AG04449 (cell line): ENCODE measurements around the gene DGKD.

ENCODE experiments used
- CTCF ChIA-PET: fragments of 350-600 bp; formaldehyde crosslinking; extraction: SDS; loops from one replicate; lab custom pipeline; 2021; ENCODE audit warnings: antibody characterized with exemption; lab: Yijun Ruan, JAX
- POLR2A ChIA-PET: fragments of 400-600, 350-600 bp; formaldehyde crosslinking; extraction: SDS; loops from one replicate; lab custom pipeline; 2020; ENCODE audit warnings: antibody characterized with exemption, inconsistent platforms; lab: Yijun Ruan, JAX
- DNase-seq: peaks from one replicate; pipeline ENCODE4 v3.0.0-alpha.2; 2010; ENCODE audit warnings: low read depth, low spot score
- H3K4me3 ChIP-seq: 2 replicates; pipeline ENCODE4 v1.5.1; 2011; ENCODE audit warnings: low read depth, mild to moderate bottlenecking, control low read depth, low read length
- TF ChIP-seq, protein P1 (sequence below): IDR thresholded peaks from one replicate; pipeline ENCODE4 v1.5.1; 2011; ENCODE audit warnings: mild to moderate bottlenecking, moderate library complexity, low read length, control low read depth, inconsistent platforms; ENCODE audit not compliant: insufficient read depth; ENCODE audit errors: missing control alignments

The DGKD gene

DNA sequence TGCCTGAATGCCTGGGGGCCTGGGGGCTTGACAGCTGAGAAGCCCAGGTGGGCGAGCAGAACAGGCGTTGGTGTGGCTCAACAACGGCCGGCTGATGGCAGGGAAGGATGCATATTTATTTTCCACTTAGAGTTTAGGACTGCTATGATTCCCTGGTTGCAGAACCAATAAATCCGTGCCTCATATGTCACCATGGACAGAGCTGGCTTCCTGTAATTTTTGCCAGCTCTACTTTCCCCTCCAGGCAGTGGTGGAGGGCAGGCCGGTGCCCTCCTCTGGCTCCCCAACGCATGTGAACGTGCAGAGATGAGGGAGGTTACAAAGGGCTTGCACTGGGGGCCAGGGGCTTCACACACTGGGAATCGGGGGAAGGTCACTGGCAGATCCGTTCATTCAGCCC, 28.5 kb upstream of the DGKD start:
- no peak for DNase-seq
- ChIA-PET CTCF (no interaction called here), POLR2A (interaction anchor here (0.7 kb wide), 1 partner anchor 13 kb away, joined by 3 read pairs; no protein-coding TSS in a partner anchor)
- no peak overlapping the region for H3K4me3 ChIP-seq
- TF ChIP-seq, protein P1, sequence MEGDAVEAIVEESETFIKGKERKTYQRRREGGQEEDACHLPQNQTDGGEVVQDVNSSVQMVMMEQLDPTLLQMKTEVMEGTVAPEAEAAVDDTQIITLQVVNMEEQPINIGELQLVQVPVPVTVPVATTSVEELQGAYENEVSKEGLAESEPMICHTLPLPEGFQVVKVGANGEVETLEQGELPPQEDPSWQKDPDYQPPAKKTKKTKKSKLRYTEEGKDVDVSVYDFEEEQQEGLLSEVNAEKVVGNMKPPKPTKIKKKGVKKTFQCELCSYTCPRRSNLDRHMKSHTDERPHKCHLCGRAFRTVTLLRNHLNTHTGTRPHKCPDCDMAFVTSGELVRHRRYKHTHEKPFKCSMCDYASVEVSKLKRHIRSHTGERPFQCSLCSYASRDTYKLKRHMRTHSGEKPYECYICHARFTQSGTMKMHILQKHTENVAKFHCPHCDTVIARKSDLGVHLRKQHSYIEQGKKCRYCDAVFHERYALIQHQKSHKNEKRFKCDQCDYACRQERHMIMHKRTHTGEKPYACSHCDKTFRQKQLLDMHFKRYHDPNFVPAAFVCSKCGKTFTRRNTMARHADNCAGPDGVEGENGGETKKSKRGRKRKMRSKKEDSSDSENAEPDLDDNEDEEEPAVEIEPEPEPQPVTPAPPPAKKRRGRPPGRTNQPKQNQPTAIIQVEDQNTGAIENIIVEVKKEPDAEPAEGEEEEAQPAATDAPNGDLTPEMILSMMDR = no peak

DNA sequence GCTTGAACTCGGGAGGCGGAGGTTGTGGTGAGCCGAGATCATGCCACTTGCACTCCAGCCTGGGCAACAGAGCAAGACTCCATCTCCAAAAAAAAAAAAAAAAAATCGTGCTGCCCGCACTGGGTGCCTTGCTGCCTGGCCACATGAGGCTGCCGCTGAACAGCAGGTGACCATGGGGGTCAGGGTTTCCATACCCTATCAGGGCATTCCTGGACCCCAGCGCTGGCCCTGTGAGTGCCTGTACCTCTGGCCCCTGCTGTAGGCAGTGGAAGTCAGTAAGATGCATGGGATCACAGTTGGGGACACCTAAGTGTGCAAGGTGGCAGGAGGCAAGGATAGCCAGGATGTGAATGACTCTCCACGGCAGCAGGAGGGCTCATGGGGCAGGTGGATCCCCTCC, 27.8 kb upstream of the DGKD start:
- no peak for DNase-seq
- CTCF ChIA-PET = no interaction called here

DNA sequence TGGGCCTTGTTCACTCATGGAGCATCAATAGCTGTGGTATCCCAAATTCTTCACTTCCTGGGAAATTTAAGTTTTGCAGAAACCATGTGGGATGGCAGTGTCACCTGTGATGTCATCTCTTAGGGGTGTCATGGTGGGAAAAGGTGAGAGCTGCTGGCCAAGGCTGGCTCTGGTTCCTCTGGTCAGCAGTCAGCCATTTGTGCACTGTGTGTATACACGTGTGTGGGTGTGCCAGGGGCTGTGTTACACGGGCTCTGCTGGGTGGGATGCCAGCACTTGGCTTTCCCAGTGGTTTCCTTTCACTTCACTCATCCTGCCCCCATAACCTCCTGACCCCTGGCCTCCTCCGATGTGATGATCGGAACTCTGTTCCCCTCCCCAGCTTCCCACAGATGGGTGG, 25.4 kb upstream of the DGKD start:
- no peak overlapping the region for H3K4me3 ChIP-seq
- TF ChIP-seq, protein P1 = no peak
- no peak for DNase-seq
- ChIA-PET POLR2A (no interaction called here), CTCF (no interaction called here)

More for the DNA sequence above, 27.8 kb upstream of the DGKD start:
- no peak overlapping the region for H3K4me3 ChIP-seq
- POLR2A ChIA-PET = interaction anchor here (0.7 kb wide), 1 partner anchor 14 kb away, joined by 3 read pairs; no protein-coding TSS in a partner anchor
- TF ChIP-seq, protein P1 = no peak

DNA sequence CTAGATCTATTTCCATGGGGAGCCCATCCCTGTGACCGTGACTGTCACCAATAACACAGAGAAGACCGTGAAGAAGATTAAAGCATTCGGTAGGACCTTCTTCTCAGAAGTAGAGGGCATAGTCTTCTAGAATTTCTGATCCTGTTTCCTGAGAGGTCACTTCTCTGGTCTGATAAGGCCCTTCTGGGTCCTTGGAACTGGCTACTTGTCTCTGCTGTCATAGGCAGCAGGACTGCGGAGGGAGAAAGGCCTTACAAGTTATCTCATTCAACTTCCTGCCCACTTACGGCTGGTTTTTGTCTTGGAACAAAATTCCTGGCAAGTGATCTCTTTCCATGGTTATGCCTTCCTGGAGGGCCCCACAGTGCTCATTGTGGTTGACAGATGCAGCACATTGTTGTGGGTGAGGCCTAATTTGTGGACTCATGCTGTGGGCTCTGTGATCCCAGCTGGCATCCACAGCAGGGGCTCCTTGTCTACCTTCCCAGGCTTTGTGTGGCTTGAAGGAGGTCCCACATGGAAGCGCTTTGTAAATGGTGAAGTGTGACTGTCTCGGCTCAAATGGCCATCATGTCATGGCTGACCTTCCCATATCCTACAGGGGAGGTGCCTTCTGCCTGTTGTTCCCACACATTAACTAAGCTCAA, 24.7 kb upstream of the DGKD start:
- TF ChIP-seq, protein P1 = no peak
- no peak overlapping the region for H3K4me3 ChIP-seq
- ChIA-PET POLR2A (no interaction called here), CTCF (no interaction called here)
- DNase-seq = no peak

DNA sequence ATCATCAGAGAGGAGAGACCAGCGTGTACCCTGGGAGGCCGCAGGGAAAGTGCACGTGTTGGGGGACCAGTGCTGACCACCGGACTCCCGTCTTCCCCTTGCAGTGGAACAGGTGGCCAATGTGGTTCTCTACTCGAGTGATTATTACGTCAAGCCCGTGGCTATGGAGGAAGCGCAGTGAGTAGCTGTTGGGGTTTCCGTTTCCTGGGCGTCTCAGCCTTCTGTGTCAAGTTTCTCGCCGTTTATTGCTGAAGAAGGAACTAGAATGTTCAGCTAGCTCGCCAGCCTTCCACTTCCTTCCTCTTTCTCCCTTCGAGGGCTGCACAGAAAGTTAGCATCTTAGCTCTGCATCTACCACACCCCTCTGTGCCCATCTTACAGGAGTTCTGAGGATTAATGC, 22.8 kb upstream of the DGKD start:
- ChIA-PET POLR2A (no interaction called here), CTCF (interaction anchor here (1.2 to 1.7 kb wide), 2 partner anchors 19 to 22 kb away, joined by 3 to 5 read pairs; no protein-coding TSS in a partner anchor)
- TF ChIP-seq, protein P1 = no peak
- no peak for DNase-seq
- H3K4me3 ChIP-seq = no peak overlapping the region

DNA sequence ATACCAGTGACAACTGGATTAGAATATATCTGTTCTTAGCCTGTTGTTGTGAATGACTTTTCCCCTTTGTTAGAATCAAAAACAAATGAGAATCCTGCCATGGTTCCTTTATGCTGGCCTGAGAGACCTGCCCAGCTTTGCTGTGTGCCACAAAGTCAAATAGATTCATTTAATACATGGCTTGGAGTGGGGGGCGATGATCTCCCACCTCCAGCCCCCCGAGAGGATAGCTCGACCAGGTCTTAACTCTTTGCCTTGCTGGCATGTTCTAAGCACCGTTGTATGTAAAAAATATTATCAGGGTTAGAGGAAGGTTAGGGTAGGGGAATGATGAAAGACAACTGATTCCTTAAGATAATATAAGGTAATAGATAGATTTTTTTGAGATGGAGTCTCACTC, 22.2 kb upstream of the DGKD start:
- POLR2A ChIA-PET = no interaction called here
- DNase-seq = no peak
- TF ChIP-seq, protein P1 = no peak
- CTCF ChIA-PET = interaction anchor here (1.7 kb wide), 1 partner anchor 21 kb away, joined by 5 read pairs; no protein-coding TSS in a partner anchor
- H3K4me3 ChIP-seq = no peak overlapping the region
